DND-41 (cell line): ENCODE measurements around the gene SUSD5.

Experiments used
- CTCF ChIP-seq: IDR thresholded peaks from 2 replicates; pipeline ENCODE4 v1.5.1; 2012; ENCODE audit warnings: borderline replicate concordance, low read length, moderate library complexity, mild to moderate bottlenecking; ENCODE audit not compliant: poor library complexity, severe bottlenecking; ENCODE audit errors: extremely low read depth
- EZH2 ChIP-seq: IDR thresholded peaks from 3 replicates; pipeline ENCODE4 v1.6.1; 2012; ENCODE audit warnings: borderline replicate concordance, low read depth, mild to moderate bottlenecking, moderate library complexity, low read length, inconsistent platforms; ENCODE audit not compliant: severe bottlenecking

GRCh38 chr3:33215739-33216138 is 2.9 kb downstream of the SUSD5 start:
- TF ChIP-seq CTCF (no peak), EZH2 (no peak)
